ENCODE results near the gene CNTNAP2. TPM values are rescaled to one million over a fixed set of nuclear protein-coding genes. Genes with fewer than 3 reads are reported as not detected.

The CNTNAP2 gene
- total and polyA plus RNA-seq, 2 of the 13 experiments (the other 11 are each of a cell fraction or from before 2014, with no cell fraction given): 0.40 to 0.42 TPM

- ChIA-PET POLR2A (no interaction called here), CTCF (ENCODE audit: low intra/inter-chr PET ratio, low total read pairs) (interaction anchor here (1.8 kb wide), 2 partner anchors 200 to 242 kb away, joined by 7 to 11 read pairs; no protein-coding TSS in a partner anchor)
- H3K9me3 ChIP-seq (ENCODE audit: low read length): no peaks in the 10 kb centered on the region
- H2AFZ ChIP-seq (ENCODE audit: low read length): no peak overlapping the region
- no peak overlapping the region for H3K4me2 ChIP-seq (ENCODE audit: low read depth, low read length)
- BruUV-seq (replicated peaks): no TSS peak
- ATAC-seq (peak; percentile 94), FAIRE-seq (peak; percentile 15), DNase-seq (ENCODE audit: low spot score) (peak; percentile 44)
- in situ Hi-C loops (cut with HindIII; ENCODE audit: extremely low pct_ligation_motif_present, low pct_unique_long_range_greater_than_20kb): no loop called here
- intact Hi-C loops (cut with micrococcal nuclease; ENCODE audit: unreplicated experiment): loop anchor here (1.0 kb wide), 2 partner anchors 199 to 241 kb away; no protein-coding TSS in a partner anchor
- no peaks in the 10 kb centered on the region for H4K20me1 ChIP-seq (ENCODE audit: insufficient read depth, low read length)
- no peaks in the 10 kb centered on the region for H3K4me1 ChIP-seq (ENCODE audit: insufficient read depth, low read length)
- 0% methylated on average over 2 of the region's 2 CpGs for WGBS (ENCODE audit: low lambda C conversion rate)
- H3K79me2 ChIP-seq (ENCODE audit: insufficient read depth, low read length): no peaks in the 10 kb centered on the region
- H3K4me3 ChIP-seq (replicated peaks in 1 of 3; ENCODE audit: insufficient read depth in 1 of 3, low read depth in 2 of 3, low read length in 3 of 3): no peak overlapping the region
- no peaks in the 10 kb centered on the region for H3K36me3 ChIP-seq (replicated peaks in 1 of 2; ENCODE audit: control insufficient read depth in 1 of 2, insufficient read depth in 2 of 2, low read length in 2 of 2)
- H3K27me3 ChIP-seq (ENCODE audit: control insufficient read depth in 1 of 2, insufficient read depth in 2 of 2, low read length in 2 of 2): no peaks in the 10 kb centered on the region
- H3K9ac ChIP-seq (ENCODE audit: insufficient read depth, low read depth, low read length): no peak overlapping the region
- no peak overlapping the region for H3K27ac ChIP-seq (ENCODE audit: extremely low read length, insufficient read depth, low read length)
- TF ChIP-seq STAG1 (CRISPR knock-in tag; IDR thresholded peaks at IDR 0.05): peak; percentile 80
- no peak for TF ChIP-seq BRD4 (CRISPR knock-in tag; IDR thresholded peaks at IDR 0.05)
- no peak for TF ChIP-seq SRY (CRISPR knock-in tag; IDR thresholded peaks at IDR 0.05)
- TF ChIP-seq, protein P1, sequence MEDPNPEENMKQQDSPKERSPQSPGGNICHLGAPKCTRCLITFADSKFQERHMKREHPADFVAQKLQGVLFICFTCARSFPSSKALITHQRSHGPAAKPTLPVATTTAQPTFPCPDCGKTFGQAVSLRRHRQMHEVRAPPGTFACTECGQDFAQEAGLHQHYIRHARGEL (CRISPR knock-in tag; IDR thresholded peaks at IDR 0.05): peak; percentile 98
- TF ChIP-seq SALL1 (CRISPR knock-in tag; IDR thresholded peaks at IDR 0.05): no peak
- no peak for TF ChIP-seq KMT2A (CRISPR knock-in tag; IDR thresholded peaks at IDR 0.05)
- no peak for TF ChIP-seq HNRNPUL1 (IDR thresholded peaks at IDR 0.05; ENCODE audit: low read depth, low read length)
- TF ChIP-seq ZNF44 (CRISPR knock-in tag; IDR thresholded peaks at IDR 0.05): no peak
- TF ChIP-seq ELF4 (CRISPR knock-in tag; IDR thresholded peaks at IDR 0.05; ENCODE audit: borderline replicate concordance): no peak
- TF ChIP-seq DNMT3B (CRISPR knock-in tag; conservative IDR thresholded peaks at IDR 0.05): no peak
- TF ChIP-seq, protein P2, sequence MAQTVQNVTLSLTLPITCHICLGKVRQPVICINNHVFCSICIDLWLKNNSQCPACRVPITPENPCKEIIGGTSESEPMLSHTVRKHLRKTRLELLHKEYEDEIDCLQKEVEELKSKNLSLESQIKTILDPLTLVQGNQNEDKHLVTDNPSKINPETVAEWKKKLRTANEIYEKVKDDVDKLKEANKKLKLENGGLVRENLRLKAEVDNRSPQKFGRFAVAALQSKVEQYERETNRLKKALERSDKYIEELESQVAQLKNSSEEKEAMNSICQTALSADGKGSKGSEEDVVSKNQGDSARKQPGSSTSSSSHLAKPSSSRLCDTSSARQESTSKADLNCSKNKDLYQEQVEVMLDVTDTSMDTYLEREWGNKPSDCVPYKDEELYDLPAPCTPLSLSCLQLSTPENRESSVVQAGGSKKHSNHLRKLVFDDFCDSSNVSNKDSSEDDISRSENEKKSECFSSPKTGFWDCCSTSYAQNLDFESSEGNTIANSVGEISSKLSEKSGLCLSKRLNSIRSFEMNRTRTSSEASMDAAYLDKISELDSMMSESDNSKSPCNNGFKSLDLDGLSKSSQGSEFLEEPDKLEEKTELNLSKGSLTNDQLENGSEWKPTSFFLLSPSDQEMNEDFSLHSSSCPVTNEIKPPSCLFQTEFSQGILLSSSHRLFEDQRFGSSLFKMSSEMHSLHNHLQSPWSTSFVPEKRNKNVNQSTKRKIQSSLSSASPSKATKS (CRISPR knock-in tag; IDR thresholded peaks at IDR 0.05): no peak
- no peak for TF ChIP-seq SRSF9 (IDR thresholded peaks at IDR 0.05; ENCODE audit: borderline replicate concordance, insufficient read depth, low read depth, low read length, poor library complexity, severe bottlenecking)
- TF ChIP-seq ZNF598 (CRISPR knock-in tag; IDR thresholded peaks at IDR 0.05; ENCODE audit: borderline replicate concordance): no peak
- TF ChIP-seq ZSCAN29 (CRISPR knock-in tag; conservative IDR thresholded peaks at IDR 0.05): no peak
- TF ChIP-seq ZNF367 (CRISPR knock-in tag; IDR thresholded peaks at IDR 0.05; ENCODE audit: borderline replicate concordance): no peak
- TF ChIP-seq RAD21 (CRISPR knock-in tag; IDR thresholded peaks at IDR 0.05): peak; percentile 34; the same call in 1 of the 2 replicates
- no peak for TF ChIP-seq MATR3 (CRISPR knock-in tag; IDR thresholded peaks at IDR 0.05)
- TF ChIP-seq TAF15 (IDR thresholded peaks at IDR 0.05; ENCODE audit: low read depth, low read length, poor library complexity, severe bottlenecking): no peak
- TF ChIP-seq, protein P3, sequence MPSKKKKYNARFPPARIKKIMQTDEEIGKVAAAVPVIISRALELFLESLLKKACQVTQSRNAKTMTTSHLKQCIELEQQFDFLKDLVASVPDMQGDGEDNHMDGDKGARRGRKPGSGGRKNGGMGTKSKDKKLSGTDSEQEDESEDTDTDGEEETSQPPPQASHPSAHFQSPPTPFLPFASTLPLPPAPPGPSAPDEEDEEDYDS (CRISPR knock-in tag; IDR thresholded peaks at IDR 0.05): no peak
- TF ChIP-seq GZF1 (CRISPR knock-in tag; IDR thresholded peaks at IDR 0.05): no peak
- no peak for TF ChIP-seq ZNF235 (CRISPR knock-in tag; IDR thresholded peaks at IDR 0.05; ENCODE audit: borderline replicate concordance)
- TF ChIP-seq, protein P4, sequence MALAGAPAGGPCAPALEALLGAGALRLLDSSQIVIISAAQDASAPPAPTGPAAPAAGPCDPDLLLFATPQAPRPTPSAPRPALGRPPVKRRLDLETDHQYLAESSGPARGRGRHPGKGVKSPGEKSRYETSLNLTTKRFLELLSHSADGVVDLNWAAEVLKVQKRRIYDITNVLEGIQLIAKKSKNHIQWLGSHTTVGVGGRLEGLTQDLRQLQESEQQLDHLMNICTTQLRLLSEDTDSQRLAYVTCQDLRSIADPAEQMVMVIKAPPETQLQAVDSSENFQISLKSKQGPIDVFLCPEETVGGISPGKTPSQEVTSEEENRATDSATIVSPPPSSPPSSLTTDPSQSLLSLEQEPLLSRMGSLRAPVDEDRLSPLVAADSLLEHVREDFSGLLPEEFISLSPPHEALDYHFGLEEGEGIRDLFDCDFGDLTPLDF (CRISPR knock-in tag; IDR thresholded peaks at IDR 0.05): no peak
- no peak for TF ChIP-seq NFKBIZ (CRISPR knock-in tag; IDR thresholded peaks at IDR 0.05)
- TF ChIP-seq SMC3 (IDR thresholded peaks at IDR 0.05; ENCODE audit: low read length): peak; percentile 69; the same call in 1 of the 2 replicates
These were observed 2169.5 kb downstream of the CNTNAP2 start for GRCh38 chr7:148286150-148286549.
